HCT116 (cell line): Measurements from ENCODE around the gene HNRNPU. TPM values are rescaled to one million over a fixed set of nuclear protein-coding genes. Genes with fewer than 3 reads are reported as not detected.

Experiments used
- ATAC-seq: fragments of 200-7000 bp; cut with Tn5 transposase; 2 replicates; pipeline ENCODE4 v1.9.1; 2020; ENCODE audit warnings: mild to moderate bottlenecking, moderate library complexity
- BruUV-seq: library from RNA; stranded (reverse); fragments of 400-500 nt; replicated peaks from 2 replicates; lab custom pipeline; 2021; lab: Mats Ljungman, UMichigan
- CTCF ChIA-PET: fragments of 300-600 bp; sonication (Branson Sonifier 250); formaldehyde crosslinking; loops from one replicate; lab custom pipeline; 2021; ENCODE audit warnings: antibody characterized with exemption; lab: Charles Lee
- POLR2A ChIA-PET: fragments of 300-600, 350-600 bp; sonication (Branson Sonifier 250); formaldehyde crosslinking; loops from one replicate; lab custom pipeline; 2021; ENCODE audit warnings: antibody characterized with exemption; lab: Charles Lee
- RAD21 ChIA-PET, 2 experiments: fragments of 300-600 bp; sonication (Branson Sonifier 250); formaldehyde crosslinking; loops; one replicate each; lab custom pipeline; 2023; ENCODE audit warnings: low total read pairs in 2 of 2; ENCODE audit not compliant: uncharacterized antibody in 2 of 2, unreplicated experiment in 2 of 2, low non-redundant PET in 1 of 2; lab: Charles Lee
- DNase-seq: peaks from one replicate; pipeline ENCODE4 v3.0.0-alpha.2; 2010; ENCODE audit warnings: low read depth, low spot score
- H2AFZ ChIP-seq: fragments of 200-600 bp; shearing (Covaris generic), sonication (generic); 2 replicates; pipeline ENCODE4 v1.6.1; 2017; ENCODE audit warnings: low read depth, mixed run types, mixed read lengths, antibody characterized with exemption, low read length; ENCODE audit not compliant: poor library complexity, severe bottlenecking
- H3K27ac ChIP-seq: 2 replicates; pipeline ENCODE4 v1.5.1; 2012; ENCODE audit warnings: low read depth, low read length
- H3K27me3 ChIP-seq: fragments of 200-600 bp; sonication (generic); 2 replicates; pipeline ENCODE4 v1.6.1; 2016; ENCODE audit warnings: mixed run types, low read length, mixed read lengths; ENCODE audit not compliant: insufficient read depth
- H3K36me3 ChIP-seq, 2 experiments: fragments of 200-500 bp in 1 of 2; fragments of 200-600 bp in 1 of 2; sonication (Bioruptor generic) in 1 of 2; sonication (generic) in 1 of 2; 2 replicates each; pipeline versions ENCODE4 v1.5.1 to v1.6.1; 2014 to 2016; ENCODE audit warnings: low read length in 2 of 2, inconsistent platforms in 1 of 2, mixed read lengths in 1 of 2, mixed run types in 1 of 2; ENCODE audit not compliant: insufficient read depth in 2 of 2, control insufficient read depth in 1 of 2
- H3K4me1 ChIP-seq, 2 experiments: fragments of 200-600 bp in 1 of 2; sonication (generic) in 1 of 2; 2 replicates each; pipeline versions ENCODE4 v1.5.1 to v1.6.1; 2012 to 2017; ENCODE audit warnings: low read length in 2 of 2, inconsistent platforms in 1 of 2, mild to moderate bottlenecking in 1 of 2, mixed read lengths in 1 of 2, mixed run types in 1 of 2, moderate library complexity in 1 of 2; ENCODE audit not compliant: insufficient read depth in 2 of 2, control insufficient read depth in 1 of 2
- H3K4me2 ChIP-seq: fragments of 200-600 bp; sonication (generic); 2 replicates; pipeline ENCODE4 v1.6.1; 2017; ENCODE audit warnings: mixed run types, low read length, mixed read lengths
- H3K4me3 ChIP-seq, 2 experiments: fragments of 200-600 bp in 1 of 2; sonication (generic) in 1 of 2; replicated peaks in 1 of 2; 2 replicates each; pipeline ENCODE4 v1.5.1; 2011 to 2016; ENCODE audit warnings: low read length in 2 of 2, control low read depth in 1 of 2, low read depth in 1 of 2, mild to moderate bottlenecking in 1 of 2, mixed read lengths in 1 of 2, mixed run types in 1 of 2
- H3K79me2 ChIP-seq: fragments of 200-600 bp; sonication (generic); 2 replicates; pipeline ENCODE4 v1.6.1; 2017; ENCODE audit warnings: mild to moderate bottlenecking, mixed run types, low read length, moderate library complexity, mixed read lengths; ENCODE audit not compliant: insufficient read depth
- H3K9ac ChIP-seq: fragments of 200-600 bp; sonication (generic); 2 replicates; pipeline ENCODE4 v1.6.1; 2016; ENCODE audit warnings: low read length, mixed read lengths
- H3K9me2 ChIP-seq: fragments of 200-600 bp; sonication (generic), shearing (Covaris generic); 2 replicates; pipeline ENCODE4 v1.6.1; 2017; ENCODE audit warnings: mixed run types, mild to moderate bottlenecking, moderate library complexity; ENCODE audit not compliant: insufficient read depth
- H3K9me3 ChIP-seq, 2 experiments: fragments of 200-500 bp in 1 of 2; fragments of 200-600 bp in 1 of 2; sonication (Bioruptor generic) in 1 of 2; sonication (generic) in 1 of 2; 2 replicates each; pipeline ENCODE4 v1.6.1; 2014 to 2017; ENCODE audit warnings: low read length in 2 of 2, mixed read lengths in 2 of 2, inconsistent platforms in 1 of 2, low read depth in 1 of 2, mild to moderate bottlenecking in 1 of 2, mixed run types in 1 of 2, moderate library complexity in 1 of 2; ENCODE audit not compliant: control insufficient read depth in 1 of 2, insufficient read depth in 1 of 2
- H4K20me1 ChIP-seq: fragments of 200-600 bp; sonication (generic), shearing (Covaris generic); 2 replicates; pipeline ENCODE4 v1.6.1; 2017; ENCODE audit warnings: mixed run types, mild to moderate bottlenecking, moderate library complexity; ENCODE audit not compliant: insufficient read depth
- CTCF ChIP-seq, 3 experiments: fragments of 200-600 bp in 1 of 3; sonication (generic) in 1 of 3; IDR thresholded peaks in 2 of 3; conservative IDR thresholded peaks in 1 of 3; 2 replicates each; pipeline ENCODE4 v1.5.1; 2012 to 2017; ENCODE audit warnings: low read depth in 2 of 3, low read length in 2 of 3, antibody characterized with exemption in 1 of 3, borderline replicate concordance in 1 of 3, control low read depth in 1 of 3, mild to moderate bottlenecking in 1 of 3, mixed read lengths in 1 of 3, mixed run types in 1 of 3, moderate library complexity in 1 of 3; ENCODE audit not compliant: insufficient read depth in 1 of 3
- EGR1 ChIP-seq: IDR thresholded peaks from 2 replicates; pipeline ENCODE4 v1.6.1; 2012; ENCODE audit warnings: low read depth
- ELF1 ChIP-seq: IDR thresholded peaks from 2 replicates; pipeline ENCODE4 v1.6.1; 2012; ENCODE audit warnings: low read depth, borderline replicate concordance
- EZH2 ChIP-seq: fragments of 200-600 bp; sonication (generic); IDR thresholded peaks from 2 replicates; pipeline ENCODE4 v1.6.1; 2017; ENCODE audit warnings: antibody characterized with exemption, mixed run types
- FOSL1 ChIP-seq: IDR thresholded peaks from 2 replicates; pipeline ENCODE4 v1.6.1; 2012; ENCODE audit warnings: low read depth
- JUND ChIP-seq: IDR thresholded peaks from 2 replicates; pipeline ENCODE4 v1.6.1; 2012
- RAD21 ChIP-seq: IDR thresholded peaks from 2 replicates; pipeline ENCODE4 v1.6.1; 2012; ENCODE audit warnings: low read depth, mild to moderate bottlenecking
- REST ChIP-seq: IDR thresholded peaks from 2 replicates; pipeline ENCODE4 v1.6.1; 2012; ENCODE audit warnings: low read depth
- SIN3A ChIP-seq: IDR thresholded peaks from 2 replicates; pipeline ENCODE4 v1.6.1; 2012; ENCODE audit warnings: low read depth
- SRF ChIP-seq: IDR thresholded peaks from 2 replicates; pipeline ENCODE4 v1.6.1; 2012; ENCODE audit warnings: low read depth
- TCF7L2 ChIP-seq: IDR thresholded peaks from 2 replicates; pipeline ENCODE4 v1.7.0; 2011; ENCODE audit warnings: borderline replicate concordance, inconsistent platforms; ENCODE audit not compliant: insufficient read depth, insufficient read length; ENCODE audit errors: extremely low read depth
- intact Hi-C: fragments of 100-400 bp; cut with micrococcal nuclease; formaldehyde crosslinking; loops from 2 replicates; pipeline ENCODE4 v1.10.0; 2022
- total RNA-seq: library from RNA; stranded (reverse); gene quantifications from one replicate; pipeline ENCODE4 v1.2.1, GENCODE V29; 2021; ENCODE audit not compliant: unreplicated experiment

The HNRNPU gene
- total RNA-seq, 1 experiment from 2014 or later = 424 TPM

GRCh38 chr1:244860914-244861610 lies 3.3 kb downstream of the HNRNPU start:
- no peak for DNase-seq
- Histone ChIP-seq H3K9me2 (no peaks in the 10 kb centered on the region), H3K27me3 (no peaks in the 10 kb centered on the region), H4K20me1 (peaks cover 65% of the 10 kb centered on the region), H3K9ac (peak overlapping the region; percentile 95; the same call in 1 of the 2 replicates), H2AFZ (no peak overlapping the region), H3K4me3 (no peak overlapping the region), H3K4me1 (peaks cover 18 to 25% of the 10 kb centered on the region in 2 experiments), H3K79me2 (peaks cover 81% of the 10 kb centered on the region), H3K4me2 (peak overlapping the region; percentile 87), H3K9me3 (no peaks in the 10 kb centered on the region), H3K27ac (no peak overlapping the region), H3K36me3 (peaks cover 62 to 67% of the 10 kb centered on the region in 2 experiments)
- ChIA-PET POLR2A (interaction anchor here (0.7 to 1.9 kb wide), 3 partner anchors 11 to 27 kb away, joined by 4 to 7 read pairs (median 7); no protein-coding TSS in a partner anchor), RAD21 (no interaction called here), CTCF (interaction anchor here (1.2 kb wide), 1 partner anchor 182 kb away, joined by 4 read pairs; no protein-coding TSS in a partner anchor)
- intact Hi-C loops = loop anchor here (5.0 kb wide), 1 partner anchor 181 kb away; no protein-coding TSS in a partner anchor
- TF ChIP-seq ELF1 (no peak), FOSL1 (no peak), SIN3A (0 out of 2 replicates have a peak, but pooled peaks have one; percentile 39)
- no peak for ATAC-seq
- BruUV-seq = no TSS peak

GRCh38 chr1:244860078-244860477 lies 4.3 kb downstream of the HNRNPU start:
- BruUV-seq = no TSS peak
- no peaks in the 10 kb centered on the region for H3K9me2 ChIP-seq
- H3K4me3 ChIP-seq = no peak overlapping the region
- no peaks in the 10 kb centered on the region for H3K9me3 ChIP-seq
- peaks cover 91% of the 10 kb centered on the region for H3K79me2 ChIP-seq
- H3K4me1 ChIP-seq = peaks cover 14 to 22% of the 10 kb centered on the region in 2 experiments
- H3K9ac ChIP-seq = no peak overlapping the region
- H3K27me3 ChIP-seq = no peaks in the 10 kb centered on the region
- intact Hi-C loops = loop anchor here (5.0 kb wide), 1 partner anchor 182 kb away; no protein-coding TSS in a partner anchor
- RAD21 ChIA-PET = no interaction called here
- CTCF ChIA-PET = no interaction called here
- ATAC-seq = no peak
- POLR2A ChIA-PET = no interaction called here
- H3K4me2 ChIP-seq = no peak overlapping the region
- DNase-seq = no peak
- peaks cover 75% of the 10 kb centered on the region for H4K20me1 ChIP-seq
- TF ChIP-seq RAD21 (no peak), SRF (no peak), EZH2 (no peak), EGR1 (no peak), JUND (no peak), CTCF (IDR thresholded peaks at IDR 0.05 in 2 of 3, conservative IDR thresholded peaks at IDR 0.05 in 1 of 3; ENCODE audit: borderline replicate concordance in 1 of 3, insufficient read depth in 1 of 3, low read depth in 2 of 3, low read length in 2 of 3) (no peak), TCF7L2 (no peak), REST (no peak)
- H2AFZ ChIP-seq = no peak overlapping the region
- no peak overlapping the region for H3K27ac ChIP-seq
- H3K36me3 ChIP-seq = peaks cover 71 to 76% of the 10 kb centered on the region in 2 experiments
